Stimulated activated memory B cell treated with anti-CD40 and anti-IgM and Interleukin-4, amounts not matched to agents 10 μg/mL and 1 μg/mL and 100 μg/mL, for 72 hours (primary cell): Measurements from ENCODE around the gene RNF145.
A peak's percentile ranks its signal among the peaks of the same experiment; 100 is the strongest.
"Not testable (repeated sequence)": the region's sequence is repeated elsewhere in the genome, so short reads cannot be mapped to it uniquely, and the experiment has no call there.

Experiments used
- ATAC-seq: fragments of 150-1000 bp; cut with Tn5 transposase; 2 replicates; pipeline ENCODE4 v1.10.0; 2021
- H3K27ac Mint-ChIP-seq: one replicate; pipeline ENCODE4 v1.8.0; 2022; ENCODE audit warnings: mild to moderate bottlenecking, mixed read lengths
- H3K27me3 Mint-ChIP-seq: one replicate; pipeline ENCODE4 v1.8.0; 2022; ENCODE audit warnings: mixed read lengths
- H3K36me3 Mint-ChIP-seq: one replicate; pipeline ENCODE4 v1.8.0; 2022; ENCODE audit warnings: mixed read lengths
- H3K4me1 Mint-ChIP-seq: one replicate; pipeline ENCODE4 v1.8.0; 2022; ENCODE audit warnings: mixed read lengths
- H3K4me3 Mint-ChIP-seq: one replicate; pipeline ENCODE4 v1.8.0; 2022; ENCODE audit warnings: mild to moderate bottlenecking, moderate library complexity, mixed read lengths
- H3K9me3 Mint-ChIP-seq: one replicate; pipeline ENCODE4 v1.8.0; 2022; ENCODE audit warnings: mixed read lengths

RNF145 gene, protein sequence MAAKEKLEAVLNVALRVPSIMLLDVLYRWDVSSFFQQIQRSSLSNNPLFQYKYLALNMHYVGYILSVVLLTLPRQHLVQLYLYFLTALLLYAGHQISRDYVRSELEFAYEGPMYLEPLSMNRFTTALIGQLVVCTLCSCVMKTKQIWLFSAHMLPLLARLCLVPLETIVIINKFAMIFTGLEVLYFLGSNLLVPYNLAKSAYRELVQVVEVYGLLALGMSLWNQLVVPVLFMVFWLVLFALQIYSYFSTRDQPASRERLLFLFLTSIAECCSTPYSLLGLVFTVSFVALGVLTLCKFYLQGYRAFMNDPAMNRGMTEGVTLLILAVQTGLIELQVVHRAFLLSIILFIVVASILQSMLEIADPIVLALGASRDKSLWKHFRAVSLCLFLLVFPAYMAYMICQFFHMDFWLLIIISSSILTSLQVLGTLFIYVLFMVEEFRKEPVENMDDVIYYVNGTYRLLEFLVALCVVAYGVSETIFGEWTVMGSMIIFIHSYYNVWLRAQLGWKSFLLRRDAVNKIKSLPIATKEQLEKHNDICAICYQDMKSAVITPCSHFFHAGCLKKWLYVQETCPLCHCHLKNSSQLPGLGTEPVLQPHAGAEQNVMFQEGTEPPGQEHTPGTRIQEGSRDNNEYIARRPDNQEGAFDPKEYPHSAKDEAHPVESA

DNA sequence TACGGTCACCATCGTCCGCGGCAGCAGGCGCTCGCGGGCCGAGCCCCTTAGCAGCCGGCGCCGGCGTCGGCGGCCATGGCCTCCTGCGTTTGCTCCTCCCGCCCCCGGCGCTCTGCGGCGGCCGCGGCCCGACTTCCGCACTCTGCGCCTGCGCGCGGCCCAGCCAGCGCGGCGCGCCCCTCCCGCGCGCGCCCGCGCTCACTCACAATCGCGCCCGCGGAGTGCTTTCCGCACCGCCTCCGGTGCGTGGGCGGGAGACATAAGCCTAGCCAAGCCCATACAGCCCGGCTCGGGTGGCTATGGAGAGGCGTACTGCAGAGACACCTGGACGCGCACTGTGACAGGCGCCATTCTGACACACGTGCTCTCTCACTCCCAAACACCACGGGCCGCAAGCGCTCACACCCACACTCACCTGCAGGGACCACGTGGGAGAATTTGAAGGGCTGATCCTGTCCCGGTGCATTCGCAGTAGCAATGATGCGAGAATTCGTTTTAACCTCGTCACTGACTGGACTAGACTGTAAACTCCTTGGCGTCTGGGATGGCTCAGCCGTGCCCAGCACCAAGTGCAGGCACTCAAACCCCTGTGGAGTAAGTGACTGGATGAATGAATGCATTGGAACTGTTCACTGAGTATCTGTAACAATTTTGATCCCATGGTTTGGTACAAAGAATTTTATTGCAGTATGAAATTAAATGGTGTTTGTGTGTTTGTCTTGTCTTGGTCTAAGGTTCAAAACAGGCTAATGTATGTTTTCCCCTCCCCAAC, at the start of gene RNF145:
Gene RNF145, minus strand, starts transcription at position 116 of the 772 bp plus-strand sequence. CDS start 5,936 bp downstream, outside the sequence.
- Mint-ChIP-seq H3K36me3 (peaks cover 9% of the 10 kb centered on the region), H3K4me1 (peaks cover 52% of the 10 kb centered on the region), H3K4me3 (peak within 1 kb of the TSS; percentile 100), H3K9me3 (no peaks in the 10 kb centered on the region), H3K27ac (peak within 1 kb of the TSS; percentile 99), H3K27me3 (no peaks in the 10 kb centered on the region)
- peak; percentile 92 for ATAC-seq

DNA sequence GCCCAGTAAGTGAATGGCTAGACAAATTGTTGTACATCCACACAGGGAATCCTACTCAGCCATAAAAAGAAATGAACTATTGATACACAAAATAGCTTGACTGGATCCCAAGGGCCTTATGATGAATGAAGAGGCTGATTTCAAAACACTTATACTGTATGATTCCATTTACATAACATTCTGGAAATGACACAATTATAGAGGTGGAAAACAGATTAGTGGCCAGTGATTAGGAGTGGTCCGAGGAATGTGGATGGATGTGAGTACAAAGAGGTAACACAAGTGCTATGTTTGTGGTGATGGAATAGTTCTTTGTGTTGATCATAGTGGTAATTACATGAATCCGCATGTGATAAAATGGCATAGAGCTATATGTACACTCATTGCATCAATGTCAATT, 49.0 kb upstream of the RNF145 start:
- Mint-ChIP-seq H3K27me3 (no peaks in the 10 kb centered on the region), H3K36me3 (no peaks in the 10 kb centered on the region), H3K9me3 (no peaks in the 10 kb centered on the region), H3K27ac (no peak overlapping the region), H3K4me3 (no peak overlapping the region), H3K4me1 (peaks cover 13% of the 10 kb centered on the region)
- no peak for ATAC-seq

DNA sequence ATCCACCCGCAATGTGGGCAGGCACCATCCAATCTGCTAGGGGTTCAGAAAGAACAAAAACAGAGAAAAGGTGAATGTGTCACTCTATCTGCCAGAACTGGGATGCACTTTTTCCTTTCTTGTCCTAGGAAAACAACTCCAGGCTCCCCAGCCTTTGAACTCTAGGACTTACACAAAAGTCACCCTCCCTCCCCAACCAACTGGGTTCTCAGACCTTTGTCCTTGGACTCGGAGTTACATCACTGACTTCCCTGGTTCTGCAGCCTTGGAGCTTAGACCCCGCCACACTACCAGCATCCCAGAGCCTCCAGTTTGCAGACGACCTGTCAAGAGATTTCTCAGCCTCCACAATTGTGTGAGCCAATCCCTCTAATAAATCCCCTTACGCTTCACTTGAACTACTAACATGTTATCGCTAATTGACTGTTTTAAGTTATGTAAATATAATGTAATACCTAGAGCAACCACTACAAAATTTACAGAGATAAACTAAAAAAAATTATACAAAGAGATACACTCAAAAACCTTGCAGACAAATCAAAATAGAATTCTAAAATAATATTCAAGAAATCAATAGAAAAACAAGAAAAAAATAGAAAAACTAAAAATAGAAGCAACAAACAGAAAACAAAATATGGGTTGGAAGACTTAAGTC, 48.4 kb upstream of the RNF145 start:
- Mint-ChIP-seq H3K4me3 (no peak overlapping the region), H3K4me1 (peaks cover 12% of the 10 kb centered on the region), H3K9me3 (no peaks in the 10 kb centered on the region), H3K36me3 (no peaks in the 10 kb centered on the region), H3K27ac (no peak overlapping the region), H3K27me3 (no peaks in the 10 kb centered on the region)
- ATAC-seq = no peak

DNA sequence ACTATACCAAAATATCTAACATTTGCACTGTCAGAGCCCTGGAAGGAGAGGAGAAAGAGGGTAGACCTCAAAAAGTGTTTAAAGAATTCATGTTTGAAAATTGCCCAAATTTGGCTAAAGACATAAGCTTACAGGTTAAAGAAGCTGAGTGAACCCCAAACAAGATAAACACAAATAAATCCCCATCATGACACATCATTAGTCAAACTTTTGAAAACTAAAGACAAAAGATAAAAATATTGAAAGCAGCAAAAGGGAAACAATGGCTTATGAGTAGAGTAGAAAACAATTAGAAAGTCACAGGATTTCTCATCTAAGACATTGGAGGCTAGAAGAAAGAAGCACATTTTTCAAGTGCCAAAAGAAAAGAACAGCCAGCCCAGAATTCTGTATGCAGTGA, 47.7 kb upstream of the RNF145 start:
- Mint-ChIP-seq H3K27ac (no peak overlapping the region), H3K36me3 (no peaks in the 10 kb centered on the region), H3K27me3 (no peaks in the 10 kb centered on the region), H3K9me3 (no peaks in the 10 kb centered on the region), H3K4me1 (peaks cover 9% of the 10 kb centered on the region), H3K4me3 (no peak overlapping the region)
- ATAC-seq = no peak

DNA sequence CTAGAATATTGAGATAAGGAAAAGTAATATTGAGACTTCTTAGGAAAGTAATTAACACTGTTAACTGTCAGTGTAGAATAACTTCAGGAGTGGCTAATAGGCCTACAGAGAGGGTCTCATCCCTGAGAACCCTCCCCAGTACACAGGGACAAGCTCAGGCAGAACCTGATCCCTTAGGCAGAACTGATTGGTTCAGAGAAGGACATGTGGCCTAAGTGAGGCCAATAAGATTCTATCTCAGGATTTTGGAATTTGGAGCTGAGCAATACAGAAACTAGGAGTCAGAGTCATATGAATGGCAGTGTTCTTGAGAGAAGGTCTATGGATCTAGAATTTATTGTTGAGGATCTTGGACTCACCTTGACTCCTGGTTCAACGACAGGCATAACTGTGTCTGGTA, 42.8 kb upstream of the RNF145 start:
- Mint-ChIP-seq H3K4me3 (no peak overlapping the region), H3K36me3 (no peaks in the 10 kb centered on the region), H3K9me3 (no peaks in the 10 kb centered on the region), H3K27me3 (no peaks in the 10 kb centered on the region), H3K27ac (no peak overlapping the region), H3K4me1 (no peaks in the 10 kb centered on the region)
- no peak for ATAC-seq

DNA sequence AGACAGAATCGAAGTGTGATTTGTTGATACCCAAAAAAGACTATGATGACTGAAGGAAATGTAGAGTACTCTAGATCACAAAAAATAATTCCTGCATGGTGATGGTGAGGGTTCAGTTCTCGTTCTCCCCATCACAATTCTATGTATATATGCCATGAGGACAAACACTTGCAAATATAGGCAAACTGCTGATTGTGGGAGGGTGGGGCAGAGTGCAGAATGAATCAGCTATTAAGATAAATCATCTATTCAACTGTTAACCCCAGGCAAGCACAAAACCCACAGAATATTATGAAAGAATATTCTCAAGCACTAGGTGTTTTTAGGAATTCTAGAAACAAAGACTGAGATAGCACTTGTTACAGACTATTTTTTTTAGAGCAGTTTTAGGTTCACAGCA, 39.8 kb upstream of the RNF145 start:
- Mint-ChIP-seq H3K4me3 (no peak overlapping the region), H3K36me3 (no peaks in the 10 kb centered on the region), H3K4me1 (no peaks in the 10 kb centered on the region), H3K27ac (no peak overlapping the region), H3K9me3 (no peaks in the 10 kb centered on the region), H3K27me3 (peaks cover 6% of the 10 kb centered on the region)
- no peak for ATAC-seq

DNA sequence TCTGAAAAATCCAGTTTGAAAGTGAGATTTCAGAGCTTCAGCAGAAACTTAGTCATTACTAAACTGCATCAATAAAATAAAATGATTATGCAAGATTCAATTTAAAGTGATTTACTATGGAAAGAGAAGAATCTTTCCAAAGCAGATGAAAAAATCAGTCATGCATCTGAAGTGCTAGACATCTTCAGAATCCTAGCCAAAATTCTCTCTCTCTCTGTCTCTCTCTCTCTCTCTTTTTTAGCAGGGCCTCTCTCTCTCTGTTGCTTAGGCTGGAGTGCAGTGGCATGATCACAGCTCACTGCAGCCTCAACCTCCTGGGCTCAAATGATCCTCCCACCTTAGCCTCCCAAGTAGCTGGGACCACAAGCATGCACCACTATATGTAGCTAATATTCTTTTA, 35.5 kb upstream of the RNF145 start:
- Mint-ChIP-seq H3K36me3 (no peaks in the 10 kb centered on the region), H3K27me3 (peaks cover 6% of the 10 kb centered on the region), H3K27ac (no peak overlapping the region), H3K4me1 (peaks cover 12% of the 10 kb centered on the region), H3K4me3 (no peak overlapping the region), H3K9me3 (no peaks in the 10 kb centered on the region)
- ATAC-seq = no peak

DNA sequence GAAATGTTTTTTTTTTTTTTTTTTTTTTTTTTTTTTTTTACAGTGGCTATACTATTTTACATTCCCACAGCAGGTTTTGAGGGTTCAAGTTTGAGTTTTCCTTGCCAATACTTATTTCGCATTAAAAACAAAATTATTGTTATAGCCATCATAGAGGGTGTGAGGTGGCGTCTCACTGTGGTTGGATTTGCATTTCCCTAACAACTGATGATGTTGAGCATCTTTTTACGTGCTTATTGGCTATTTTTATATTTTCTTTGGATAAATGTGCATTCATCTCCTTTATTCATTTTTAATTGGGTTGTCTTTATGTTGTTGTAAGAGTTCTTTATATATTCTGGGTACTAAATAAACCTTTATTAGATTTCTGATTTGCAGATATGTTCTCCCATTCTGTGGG, 34.8 kb upstream of the RNF145 start:
- Mint-ChIP-seq H3K27me3 (peaks cover 6% of the 10 kb centered on the region), H3K9me3 (no peaks in the 10 kb centered on the region), H3K27ac (no peak overlapping the region), H3K4me1 (peaks cover 12% of the 10 kb centered on the region), H3K36me3 (no peaks in the 10 kb centered on the region), H3K4me3 (no peak overlapping the region)
- no peak for ATAC-seq

DNA sequence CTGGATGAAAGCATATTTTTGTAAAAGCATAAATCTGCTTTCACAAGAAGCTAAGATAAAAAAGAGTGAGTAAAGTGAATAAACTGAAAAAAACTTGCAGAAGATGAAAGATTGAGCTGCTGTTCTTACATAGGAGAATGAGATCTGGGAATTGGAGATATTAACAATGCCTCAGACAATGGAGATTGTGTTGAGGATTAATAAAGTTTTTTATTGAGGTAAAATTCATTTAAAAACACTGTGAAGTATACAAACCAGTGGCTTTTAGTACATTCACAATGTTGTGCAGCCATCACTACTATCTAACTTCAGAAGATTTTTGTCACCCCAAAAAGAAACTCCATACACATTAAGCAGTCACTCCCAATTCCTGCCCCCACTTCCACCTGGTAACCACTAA, 34.0 kb upstream of the RNF145 start:
- ATAC-seq = no peak
- H3K27me3 Mint-ChIP-seq = peaks cover 6% of the 10 kb centered on the region
- no peaks in the 10 kb centered on the region for H3K36me3 Mint-ChIP-seq
- no peaks in the 10 kb centered on the region for H3K9me3 Mint-ChIP-seq
- H3K27ac Mint-ChIP-seq = no peak overlapping the region
- H3K4me3 Mint-ChIP-seq = no peak overlapping the region
- H3K4me1 Mint-ChIP-seq = peaks cover 12% of the 10 kb centered on the region

DNA sequence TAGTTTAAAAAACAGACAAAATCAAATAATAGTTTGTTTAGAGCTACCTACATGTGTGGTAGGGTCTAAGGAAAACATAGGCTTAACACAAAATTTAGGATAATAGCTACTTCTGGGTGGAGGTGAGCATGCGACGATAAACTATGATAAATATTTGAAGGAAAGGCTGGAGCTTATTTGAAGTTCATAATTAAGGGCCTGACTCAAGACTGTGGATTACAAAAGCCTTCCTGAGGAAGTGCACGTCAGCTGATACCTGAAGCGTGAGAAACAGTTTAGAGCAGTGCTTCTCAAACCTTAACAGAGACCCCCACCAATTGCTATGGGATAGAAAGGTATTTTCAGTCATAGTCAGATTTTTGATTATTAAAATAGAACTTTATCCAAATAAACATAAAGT, 33.3 kb upstream of the RNF145 start:
- no peak for ATAC-seq
- H3K4me3 Mint-ChIP-seq = no peak overlapping the region
- H3K27ac Mint-ChIP-seq = no peak overlapping the region
- peaks cover 6% of the 10 kb centered on the region for H3K27me3 Mint-ChIP-seq
- H3K9me3 Mint-ChIP-seq = no peaks in the 10 kb centered on the region
- H3K4me1 Mint-ChIP-seq = peaks cover 12% of the 10 kb centered on the region
- H3K36me3 Mint-ChIP-seq = no peaks in the 10 kb centered on the region

DNA sequence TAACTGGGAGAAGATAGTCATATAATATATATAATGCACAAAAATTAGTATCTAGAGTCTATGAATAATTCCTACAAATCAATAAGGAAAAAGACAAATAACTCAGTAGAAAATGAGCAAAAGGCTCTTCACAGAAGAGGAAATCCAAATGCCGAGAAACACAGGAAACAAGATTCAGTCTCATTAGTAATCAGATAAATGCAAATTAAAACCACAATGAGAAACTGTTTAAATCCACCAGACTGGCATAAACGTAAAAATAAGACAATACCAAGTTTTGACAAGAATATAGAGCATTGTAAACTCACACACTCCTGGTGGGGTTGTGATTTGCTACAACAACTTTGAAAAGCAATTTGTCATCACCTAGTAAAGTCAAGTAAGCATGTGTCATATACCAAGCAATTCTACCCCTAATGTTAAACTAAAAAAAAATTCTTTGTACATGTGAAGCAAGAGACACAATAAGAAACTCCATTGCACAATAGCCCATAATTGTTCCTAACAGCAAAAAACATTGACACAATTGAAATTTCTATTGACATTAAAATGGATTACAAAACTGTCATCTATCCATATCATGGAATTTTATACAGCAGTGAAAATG, 32.7 kb upstream of the RNF145 start:
- Mint-ChIP-seq H3K27me3 (peaks cover 6% of the 10 kb centered on the region), H3K4me1 (peaks cover 12% of the 10 kb centered on the region), H3K9me3 (no peaks in the 10 kb centered on the region), H3K4me3 (no peak overlapping the region), H3K36me3 (no peaks in the 10 kb centered on the region), H3K27ac (no peak overlapping the region)
- ATAC-seq = no peak

DNA sequence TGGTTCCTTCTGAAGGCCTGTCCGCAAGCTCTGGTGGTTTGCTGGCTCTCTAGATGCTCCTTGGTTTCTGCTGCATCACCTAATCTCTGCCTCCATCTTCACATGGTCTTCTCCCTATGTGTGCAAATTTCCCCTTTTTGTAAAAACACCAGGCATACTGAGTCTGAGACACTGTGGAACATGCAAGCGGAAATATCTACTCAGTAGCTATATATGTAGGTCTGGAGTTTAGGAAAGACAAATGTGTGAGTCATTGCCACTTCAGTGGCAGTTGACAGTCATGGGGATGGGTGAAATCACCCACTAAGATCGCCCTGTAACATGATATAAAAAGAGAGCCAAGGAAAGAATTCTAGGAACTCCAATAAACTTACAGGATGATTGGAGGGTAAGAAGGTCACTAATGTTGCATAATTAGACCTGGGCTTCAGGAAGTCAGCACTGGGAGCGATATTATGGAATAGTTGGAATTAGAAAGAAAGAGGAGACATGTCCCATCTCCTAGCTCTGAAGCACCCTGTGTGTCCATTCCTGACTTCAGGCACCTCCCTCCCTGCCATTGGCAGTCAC, 31.0 kb upstream of the RNF145 start:
- Mint-ChIP-seq H3K27ac (no peak overlapping the region), H3K4me1 (peaks cover 12% of the 10 kb centered on the region), H3K9me3 (no peaks in the 10 kb centered on the region), H3K36me3 (no peaks in the 10 kb centered on the region), H3K27me3 (no peaks in the 10 kb centered on the region), H3K4me3 (no peak overlapping the region)
- no peak for ATAC-seq

DNA sequence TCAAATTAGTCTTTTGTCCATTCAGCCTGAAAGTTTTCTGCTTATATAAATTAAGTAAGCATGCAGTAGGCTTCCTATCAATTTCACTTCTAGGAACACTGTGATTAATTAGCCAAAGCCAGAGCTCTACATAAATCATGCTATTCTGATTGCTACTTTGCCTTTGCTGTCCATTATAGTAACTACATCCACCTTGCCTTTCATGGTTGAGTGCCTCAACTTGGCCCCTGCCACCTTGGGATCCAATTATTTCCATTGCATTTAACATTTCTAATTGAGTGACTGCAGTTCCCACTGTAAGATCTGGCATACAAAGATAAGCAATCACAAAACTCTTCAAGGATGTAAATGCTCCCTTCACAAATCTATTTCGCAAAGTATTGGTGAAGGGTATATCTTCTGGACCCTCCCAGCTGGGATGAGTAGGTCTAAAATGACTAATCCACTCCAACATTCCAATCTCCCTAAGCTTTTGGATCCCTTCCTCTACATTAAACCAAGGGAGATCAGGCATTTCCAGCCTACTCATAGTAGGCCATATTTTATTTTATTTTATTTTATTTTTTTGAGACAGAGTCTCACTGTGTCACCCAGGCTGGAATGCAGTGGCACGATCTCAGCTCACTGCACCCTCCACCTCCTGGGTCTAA, 26.6 kb upstream of the RNF145 start:
- not testable (repeated sequence) for H3K27ac Mint-ChIP-seq, H3K36me3 Mint-ChIP-seq, H3K9me3 Mint-ChIP-seq, H3K4me1 Mint-ChIP-seq, H3K4me3 Mint-ChIP-seq, H3K27me3 Mint-ChIP-seq, ATAC-seq

DNA sequence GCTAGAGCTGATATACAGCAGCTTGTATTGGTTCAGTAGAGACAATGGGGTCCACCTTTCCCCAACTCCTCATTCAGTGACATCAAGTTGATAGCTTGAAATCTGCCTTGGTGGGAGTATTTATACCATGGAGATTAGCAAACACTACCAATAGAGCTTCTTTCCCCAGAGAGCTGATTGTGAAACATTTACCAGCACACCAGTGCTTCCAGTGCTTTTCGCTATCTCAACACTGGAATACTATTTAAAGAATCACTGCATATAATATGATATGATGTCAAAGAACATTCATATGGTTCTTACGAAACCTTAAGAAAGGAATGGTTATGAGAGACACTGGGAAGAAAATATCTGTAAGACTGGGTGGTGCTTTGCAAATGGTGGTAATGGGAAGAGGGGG, 21.8 kb upstream of the RNF145 start:
- no peaks in the 10 kb centered on the region for H3K9me3 Mint-ChIP-seq
- ATAC-seq = no peak

More for the DNA sequence above, 21.8 kb upstream of the RNF145 start:
- H3K4me1 Mint-ChIP-seq = no peaks in the 10 kb centered on the region
- no peaks in the 10 kb centered on the region for H3K36me3 Mint-ChIP-seq
- H3K4me3 Mint-ChIP-seq = no peak overlapping the region
- H3K27ac Mint-ChIP-seq = no peak overlapping the region
- no peaks in the 10 kb centered on the region for H3K27me3 Mint-ChIP-seq
